C4-2B (cell line): ENCODE measurements around the gene CAB39L.

ENCODE experiments used
- ZFX ChIP-seq: fragments of 450-650 bp; IDR thresholded peaks from 2 replicates; pipeline ENCODE4 v1.6.1; 2017
- TF ChIP-seq, protein P1 (sequence below): fragments of 450-650 bp; conservative IDR thresholded peaks from 2 replicates; pipeline ENCODE4 v1.5.1; 2017; ENCODE audit warnings: mild to moderate bottlenecking

DNA sequence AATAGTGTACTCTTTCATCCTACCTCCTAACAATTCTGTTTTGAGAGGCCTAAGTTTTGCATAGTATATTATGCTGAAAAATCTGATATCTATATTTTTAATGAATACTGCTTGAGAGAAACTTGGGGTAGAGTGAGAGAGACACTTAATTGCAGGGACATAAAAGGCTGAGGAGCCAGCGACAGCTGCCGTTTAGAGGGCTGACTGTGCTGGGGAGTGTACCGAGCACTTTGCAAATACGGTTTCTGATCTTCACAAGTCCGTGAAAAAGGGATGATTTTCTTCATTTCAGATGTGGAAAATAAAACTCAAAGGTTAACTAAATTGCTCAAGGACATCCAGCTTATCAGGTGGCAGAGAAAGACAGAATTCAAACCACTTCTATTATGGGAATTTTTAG is 97.4 kb downstream of the CAB39L start:
- TF ChIP-seq, protein P1, sequence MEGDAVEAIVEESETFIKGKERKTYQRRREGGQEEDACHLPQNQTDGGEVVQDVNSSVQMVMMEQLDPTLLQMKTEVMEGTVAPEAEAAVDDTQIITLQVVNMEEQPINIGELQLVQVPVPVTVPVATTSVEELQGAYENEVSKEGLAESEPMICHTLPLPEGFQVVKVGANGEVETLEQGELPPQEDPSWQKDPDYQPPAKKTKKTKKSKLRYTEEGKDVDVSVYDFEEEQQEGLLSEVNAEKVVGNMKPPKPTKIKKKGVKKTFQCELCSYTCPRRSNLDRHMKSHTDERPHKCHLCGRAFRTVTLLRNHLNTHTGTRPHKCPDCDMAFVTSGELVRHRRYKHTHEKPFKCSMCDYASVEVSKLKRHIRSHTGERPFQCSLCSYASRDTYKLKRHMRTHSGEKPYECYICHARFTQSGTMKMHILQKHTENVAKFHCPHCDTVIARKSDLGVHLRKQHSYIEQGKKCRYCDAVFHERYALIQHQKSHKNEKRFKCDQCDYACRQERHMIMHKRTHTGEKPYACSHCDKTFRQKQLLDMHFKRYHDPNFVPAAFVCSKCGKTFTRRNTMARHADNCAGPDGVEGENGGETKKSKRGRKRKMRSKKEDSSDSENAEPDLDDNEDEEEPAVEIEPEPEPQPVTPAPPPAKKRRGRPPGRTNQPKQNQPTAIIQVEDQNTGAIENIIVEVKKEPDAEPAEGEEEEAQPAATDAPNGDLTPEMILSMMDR, result no peak
- TF ChIP-seq ZFX, result no peak
